NOMO-1 treated with dmso at 0.1 percent for 144 hours (cell line): ENCODE measurements around the gene F10.
A peak's percentile ranks its signal among the peaks of the same experiment; 100 is the strongest.

Experiments used
- DNase-seq: peaks from one replicate; lab custom pipeline; 2025; ENCODE audit not compliant: unreplicated experiment; lab: John Stamatoyannopoulos, UW

The F10 gene

DNA sequence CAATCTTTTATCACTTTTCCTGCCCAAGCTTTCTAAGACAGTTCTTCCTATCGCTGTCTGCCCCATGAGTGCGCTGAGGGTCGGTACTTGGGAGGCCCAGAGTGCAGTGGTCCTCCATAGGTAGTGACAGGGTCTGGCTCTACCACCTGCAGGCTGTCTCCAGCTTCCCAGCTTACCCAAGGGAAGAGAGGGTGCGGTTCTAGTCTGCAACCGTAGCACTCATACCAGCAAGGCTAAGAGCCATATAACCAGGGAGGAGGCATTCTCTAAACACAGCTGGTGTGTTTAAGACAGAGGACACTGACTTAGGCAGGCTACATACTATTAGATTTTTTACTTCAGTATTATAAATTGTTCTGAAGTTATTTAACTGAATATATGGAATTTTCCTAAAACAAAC, 44.1 kb downstream of the F10 start:
- no peak for DNase-seq

DNA sequence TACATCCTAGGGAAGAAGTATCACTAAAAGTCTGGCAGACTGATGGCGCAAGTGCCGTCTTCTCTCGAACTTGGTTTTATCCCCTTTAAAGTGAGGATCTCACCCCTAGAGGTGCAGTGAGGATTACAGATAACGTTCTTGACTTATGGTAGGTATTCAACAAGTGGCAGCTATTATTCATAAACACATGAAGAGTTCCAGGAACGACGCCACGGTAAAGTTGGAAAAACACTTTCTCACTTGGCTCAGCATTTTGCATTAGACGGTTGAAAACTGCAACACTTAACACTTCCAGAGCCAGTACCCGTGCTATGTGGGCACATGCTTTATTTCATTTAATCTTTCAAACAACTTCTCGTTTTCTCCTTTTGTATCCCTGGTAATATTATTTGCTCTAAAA, 44.6 kb downstream of the F10 start:
- no peak for DNase-seq

DNA sequence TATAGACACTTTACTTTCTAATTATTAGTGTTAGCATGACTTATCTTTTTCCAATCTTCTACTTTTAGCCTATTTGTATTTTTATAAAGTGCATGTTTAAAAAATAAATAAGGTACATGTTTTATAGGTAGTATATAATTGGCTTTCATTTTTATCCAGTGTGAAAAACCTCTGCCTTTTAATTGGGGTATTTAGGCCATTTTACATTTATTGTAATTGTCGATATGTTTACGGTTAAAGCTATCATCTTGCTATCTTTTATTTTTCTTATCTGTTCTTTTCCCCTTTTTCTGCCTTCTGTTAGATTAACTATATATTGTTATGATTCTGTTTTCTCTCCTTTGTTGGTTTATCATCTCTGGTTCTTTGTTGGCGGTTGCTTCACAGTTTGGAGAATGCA, 45.0 kb downstream of the F10 start:
- no peak for DNase-seq

DNA sequence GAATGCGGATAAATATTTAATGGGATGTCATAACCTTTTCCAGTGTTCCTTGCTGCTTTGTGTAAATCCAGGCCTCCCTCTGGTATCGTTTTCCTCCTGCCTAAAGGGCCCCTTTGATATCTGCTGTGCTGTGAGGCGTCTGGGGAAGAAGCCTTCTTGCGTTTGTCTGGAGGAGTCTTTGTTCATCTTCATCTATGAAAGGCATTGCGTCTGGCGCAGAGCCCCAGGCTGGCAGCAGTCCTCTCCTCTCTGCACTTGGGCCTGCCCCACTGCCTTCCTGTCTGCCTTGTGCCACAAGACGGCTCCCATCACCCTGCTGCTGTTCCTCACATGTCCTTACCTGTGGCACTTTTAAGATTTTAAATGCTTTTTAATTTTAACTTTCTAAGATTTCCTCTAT, 45.6 kb downstream of the F10 start:
- DNase-seq: no peak

DNA sequence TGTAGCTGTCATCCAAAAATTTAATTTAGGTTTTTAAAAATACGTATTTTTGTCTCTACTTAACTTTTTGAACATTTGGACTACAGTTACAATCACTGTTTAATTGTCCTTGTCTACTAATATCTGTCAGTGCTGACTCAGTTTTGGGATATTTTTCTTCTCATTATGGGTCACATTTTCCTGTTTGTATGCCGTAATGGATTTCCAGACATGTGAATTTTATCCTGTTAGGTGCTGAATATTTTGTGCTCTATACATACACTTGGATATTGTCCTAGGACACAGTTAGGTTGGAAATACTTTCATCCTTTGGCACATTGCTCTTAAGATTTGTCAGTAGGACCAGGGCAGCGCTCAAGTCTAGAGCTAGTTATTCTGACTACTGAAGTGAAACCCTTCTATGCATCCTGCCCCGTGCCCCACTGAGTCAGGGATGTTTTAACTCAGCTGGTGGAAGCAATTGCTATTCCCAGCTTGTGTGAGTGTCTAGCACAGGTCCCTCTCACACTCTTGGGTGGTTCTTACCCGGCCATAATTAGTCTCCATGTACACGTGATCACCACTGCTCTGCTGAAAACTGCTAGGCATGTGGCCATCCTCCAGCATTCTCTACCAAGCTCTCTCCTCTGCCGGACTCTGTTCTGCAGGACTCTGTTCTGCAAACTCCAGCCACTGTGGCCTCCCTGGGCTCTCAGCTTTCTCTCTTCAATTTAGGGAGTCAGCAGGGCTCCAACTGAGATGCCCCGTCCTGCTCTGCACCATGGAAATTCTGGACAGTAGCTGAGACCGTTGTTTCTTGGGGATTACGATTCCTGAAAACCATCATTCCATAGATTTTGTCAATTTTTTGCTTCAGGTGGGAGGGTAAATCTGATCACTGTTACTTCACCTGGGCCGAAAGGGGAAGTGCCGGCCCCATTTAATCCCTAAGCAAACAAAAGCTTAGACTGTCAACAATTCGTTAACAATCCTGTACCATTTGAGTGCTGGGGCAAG, 47.0 kb downstream of the F10 start:
- DNase-seq: no peak

DNA sequence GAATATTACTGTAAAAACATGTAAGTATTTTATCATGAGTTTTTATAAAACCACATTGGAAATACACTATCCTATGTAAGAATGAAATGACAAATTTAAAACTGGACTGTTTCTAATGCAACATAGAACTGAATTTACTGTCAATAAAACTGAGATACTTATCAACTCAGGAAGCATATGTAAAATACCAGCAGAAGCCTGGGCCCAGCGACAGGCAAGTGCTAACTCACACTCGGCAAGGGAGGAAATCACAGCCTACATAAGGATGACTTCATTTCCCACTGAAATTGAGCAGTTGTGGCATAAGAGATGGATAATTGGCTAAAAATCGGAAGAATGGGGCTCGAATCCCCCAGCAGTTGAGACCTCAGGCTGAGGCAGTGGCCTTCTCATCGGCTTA, 47.9 kb downstream of the F10 start:
- no peak for DNase-seq

DNA sequence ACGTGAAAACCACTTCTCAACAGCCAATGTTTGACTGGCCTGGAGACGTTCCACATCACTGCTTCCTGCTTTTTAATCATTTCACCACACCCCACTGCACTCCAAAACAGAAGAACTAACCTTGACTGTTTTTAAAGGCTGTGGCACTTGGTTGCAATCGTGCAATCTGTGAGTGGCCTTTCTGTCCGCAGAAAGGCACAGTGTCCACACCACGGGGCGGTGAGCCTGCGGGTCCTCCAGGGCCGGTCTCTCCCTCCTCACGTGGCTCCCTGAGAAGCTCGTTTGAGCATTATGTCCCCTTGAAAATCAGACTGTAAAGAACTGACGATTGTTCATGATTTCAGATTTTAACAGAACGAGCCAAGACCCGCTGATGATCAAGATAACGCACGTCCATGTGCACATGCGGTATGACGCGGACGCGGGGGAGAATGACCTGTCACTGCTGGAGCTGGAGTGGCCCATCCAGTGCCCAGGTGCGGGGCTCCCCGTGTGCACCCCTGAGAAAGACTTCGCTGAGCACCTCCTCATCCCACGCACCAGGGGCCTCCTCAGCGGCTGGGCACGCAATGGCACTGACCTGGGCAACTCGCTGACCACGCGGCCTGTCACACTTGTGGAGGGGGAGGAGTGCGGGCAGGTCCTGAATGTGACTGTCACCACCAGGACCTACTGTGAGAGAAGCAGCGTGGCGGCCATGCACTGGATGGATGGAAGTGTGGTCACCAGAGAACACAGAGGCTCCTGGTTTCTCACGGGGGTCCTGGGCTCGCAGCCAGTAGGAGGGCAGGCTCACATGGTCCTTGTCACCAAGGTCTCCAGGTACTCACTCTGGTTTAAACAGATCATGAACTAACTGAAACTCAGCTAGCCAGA, 48.9 kb downstream of the F10 start:
- no peak for DNase-seq

DNA sequence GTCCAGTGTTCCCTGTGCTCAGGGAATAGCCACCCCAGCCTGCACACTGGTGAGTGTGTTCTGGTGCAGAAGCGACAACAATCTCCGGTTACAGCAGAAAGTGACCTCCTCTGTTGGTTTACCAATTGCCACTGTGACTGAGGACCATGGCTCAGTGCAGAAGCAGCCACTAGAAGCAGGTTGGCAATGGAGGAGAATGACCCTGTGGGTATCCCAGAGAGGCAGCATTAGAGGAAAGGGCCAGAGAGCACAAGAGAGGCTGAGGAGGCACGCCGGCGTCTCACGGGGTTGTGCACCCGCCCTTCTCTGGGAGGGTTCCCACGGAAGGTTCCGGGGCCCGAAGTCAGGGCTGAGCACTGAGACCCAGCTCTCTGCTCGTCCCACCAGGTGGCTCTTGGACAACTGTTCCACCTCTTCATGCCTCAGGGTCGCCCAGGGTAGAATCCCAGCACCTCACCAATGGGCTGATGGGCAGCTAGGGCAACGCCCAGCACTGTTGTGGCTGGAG, 49.9 kb downstream of the F10 start:
- no peak for DNase-seq

DNA sequence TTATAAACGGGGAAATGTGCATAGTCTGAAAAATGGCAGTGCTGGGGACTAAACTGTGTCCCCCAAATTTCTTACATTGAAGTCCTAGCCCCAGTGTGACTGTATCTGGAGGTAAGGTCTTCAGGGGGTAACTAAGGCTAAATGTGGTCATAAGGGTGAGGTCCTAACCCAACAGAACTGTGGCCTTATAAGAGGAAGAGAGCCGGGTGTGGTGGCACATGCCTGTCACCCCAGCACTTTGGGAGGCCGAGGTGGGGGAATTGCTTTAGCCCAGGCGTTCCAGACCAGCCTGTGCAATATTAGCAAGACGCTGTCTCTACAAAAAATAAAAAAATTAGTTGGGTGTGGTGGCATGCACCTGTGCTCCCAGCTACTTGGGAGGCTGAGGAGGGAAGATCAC, 53.7 kb downstream of the F10 start:
- DNase-seq: no peak

DNA sequence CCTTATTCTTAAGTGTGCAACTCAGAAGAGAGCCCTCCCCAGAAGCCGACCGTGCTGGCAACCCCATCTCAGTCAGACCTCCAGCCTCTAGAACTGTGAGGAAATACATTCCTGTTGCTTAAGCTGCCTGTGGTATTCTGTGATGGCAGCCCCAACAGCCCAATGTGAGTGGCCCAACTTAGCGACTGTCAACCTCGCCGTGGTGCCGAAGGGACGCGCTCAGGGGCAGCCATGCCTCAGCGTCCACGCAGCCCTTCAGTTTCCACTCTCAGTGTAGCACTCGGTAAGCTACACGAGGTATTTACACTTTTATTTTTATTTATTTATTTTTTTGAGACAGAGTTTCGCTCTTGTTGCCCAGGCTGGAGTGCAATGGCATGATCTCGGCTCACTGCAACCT, 54.2 kb downstream of the F10 start:
- no peak for DNase-seq

DNA sequence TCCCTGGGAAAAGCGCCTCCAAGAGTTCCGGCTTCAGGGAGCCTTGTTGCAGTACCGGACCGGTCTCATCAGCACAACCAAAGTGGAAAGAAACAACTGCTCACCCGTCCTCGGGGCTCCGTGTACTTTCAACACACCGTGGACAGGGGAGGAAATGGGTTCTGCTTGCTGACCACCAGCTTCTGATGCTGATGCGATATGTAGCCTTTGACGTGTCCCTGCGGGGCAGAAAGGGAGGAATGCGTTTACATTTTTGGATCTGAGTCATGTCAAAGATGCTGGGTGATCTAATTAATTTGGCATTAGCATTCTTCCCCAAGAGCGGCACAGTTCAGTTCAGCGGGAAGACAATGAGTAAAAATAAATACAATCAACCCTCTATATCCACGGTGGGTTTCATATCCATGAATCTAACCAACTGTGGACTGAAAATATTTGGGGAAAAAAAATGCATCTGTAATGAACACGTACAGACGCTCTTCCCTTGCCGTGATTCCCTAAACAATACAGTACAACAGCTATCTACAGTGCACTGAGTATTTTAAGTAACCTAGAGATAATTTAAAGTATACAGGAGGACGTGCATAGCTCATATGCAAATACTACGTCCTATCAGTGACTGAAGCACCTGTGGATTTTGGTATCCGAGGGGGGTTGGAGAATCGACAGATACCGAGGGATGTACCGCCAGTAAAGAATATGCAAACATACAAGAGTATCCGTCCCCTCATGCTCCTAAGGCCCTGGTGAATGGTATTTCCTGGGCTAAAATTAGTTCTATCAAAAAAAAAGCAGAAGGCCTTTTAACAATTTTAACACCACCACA, 55.7 kb downstream of the F10 start:
- DNase-seq: no peak

DNA sequence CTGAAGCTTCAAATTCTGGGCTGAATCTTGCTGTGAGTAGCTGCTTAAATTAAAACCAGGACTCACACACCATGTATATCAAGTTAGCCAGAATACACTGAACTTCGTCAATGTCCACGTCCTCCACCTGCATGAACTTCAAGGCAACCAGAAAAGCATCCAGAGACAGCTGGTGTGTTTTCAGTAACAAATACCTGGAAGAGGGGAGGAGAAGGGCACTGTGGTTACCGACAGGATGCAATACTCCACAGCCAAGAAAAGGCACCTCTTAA, 56.2 kb downstream of the F10 start:
- DNase-seq: no peak

DNA sequence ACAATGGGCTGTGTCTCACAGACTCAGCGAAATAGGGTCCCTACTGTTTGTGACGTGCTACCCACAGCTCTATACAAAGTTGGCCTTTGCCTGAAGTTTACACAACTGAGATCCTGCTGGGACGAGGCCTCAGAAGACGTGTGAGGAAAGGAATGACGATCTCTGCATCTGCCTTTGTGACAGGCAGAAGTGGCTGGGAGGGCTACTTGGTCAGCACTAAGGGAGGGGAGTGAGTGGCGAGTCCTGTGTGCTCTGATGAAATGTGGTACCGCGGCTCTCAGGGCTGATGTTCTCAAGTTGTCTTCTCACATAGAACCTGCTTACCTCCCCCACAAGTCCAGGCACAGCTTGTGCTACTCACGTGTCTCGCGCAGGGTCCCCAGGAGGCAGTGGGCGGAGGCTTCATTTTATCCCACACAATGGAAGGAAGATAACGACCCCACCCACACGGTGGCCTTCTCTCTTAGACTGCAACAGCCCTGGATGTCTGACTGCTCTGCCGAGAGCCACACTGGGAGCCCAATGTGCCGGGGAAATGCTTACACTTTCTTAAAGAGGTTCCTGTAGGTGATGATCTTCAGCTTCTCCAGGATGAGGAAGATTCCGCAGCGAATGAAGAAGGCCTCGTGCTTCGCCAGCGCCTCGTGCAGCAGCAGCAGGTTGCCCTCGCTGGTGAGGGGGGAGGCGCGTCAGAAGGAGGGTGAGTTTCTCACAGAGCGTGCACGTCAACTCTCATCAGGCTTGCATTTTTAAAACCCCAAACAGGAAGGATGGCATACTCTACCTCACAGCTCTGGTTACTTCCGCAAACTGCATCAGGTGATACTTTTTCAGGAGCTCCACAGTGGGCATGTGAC, 57.0 kb downstream of the F10 start:
- no peak for DNase-seq

DNA sequence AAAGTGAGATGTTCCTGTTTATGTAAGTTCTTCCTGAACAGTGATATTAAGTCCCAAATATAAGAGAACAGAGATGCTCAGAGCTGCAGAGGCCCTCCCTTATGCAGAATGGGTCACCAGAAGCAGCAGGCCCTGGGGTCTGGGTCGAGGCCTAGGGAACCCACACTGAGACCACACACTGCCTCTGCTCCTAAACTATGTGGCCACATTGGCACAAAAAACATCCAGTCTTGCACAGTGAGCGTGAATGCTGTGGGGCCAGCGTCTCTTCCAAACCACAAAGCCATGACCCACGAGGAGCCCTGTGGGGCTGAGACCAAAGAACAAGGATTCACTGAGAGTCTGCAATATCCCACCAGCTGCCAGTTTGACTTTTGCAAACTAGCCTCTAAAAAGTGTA, 59.4 kb downstream of the F10 start:
- DNase-seq: no peak

DNA sequence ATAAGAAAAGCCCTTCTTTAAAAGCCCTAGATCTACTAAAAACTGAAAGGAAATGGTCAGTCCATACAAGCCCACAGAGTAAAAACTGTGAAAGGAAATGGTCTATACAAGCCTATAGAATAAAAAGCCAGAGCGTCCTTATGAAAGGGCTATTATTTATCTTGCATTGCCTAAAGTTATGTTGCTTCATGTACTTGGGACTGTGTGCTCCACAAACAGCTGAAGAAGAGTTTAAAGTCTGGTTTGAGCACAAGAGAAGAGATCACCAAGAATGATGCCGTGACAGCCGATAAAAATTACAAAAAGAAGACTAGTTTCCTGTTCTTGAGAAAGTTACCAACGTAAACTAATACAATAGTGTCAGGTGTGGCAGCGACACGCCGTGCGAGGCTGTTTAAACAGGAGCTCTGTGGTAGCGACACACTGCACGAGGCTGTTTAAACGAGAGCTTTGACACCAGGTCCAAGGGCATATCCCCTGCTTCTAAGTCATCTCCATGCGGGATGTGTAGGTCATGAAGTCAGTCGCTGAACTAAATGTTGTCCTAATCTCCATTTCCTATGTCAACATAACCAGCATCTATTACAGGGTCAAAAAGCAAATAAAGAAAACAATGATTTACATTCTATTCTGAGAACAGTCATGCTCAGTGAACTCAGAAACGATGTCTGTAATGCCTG, 61.0 kb downstream of the F10 start:
- no peak for DNase-seq

DNA sequence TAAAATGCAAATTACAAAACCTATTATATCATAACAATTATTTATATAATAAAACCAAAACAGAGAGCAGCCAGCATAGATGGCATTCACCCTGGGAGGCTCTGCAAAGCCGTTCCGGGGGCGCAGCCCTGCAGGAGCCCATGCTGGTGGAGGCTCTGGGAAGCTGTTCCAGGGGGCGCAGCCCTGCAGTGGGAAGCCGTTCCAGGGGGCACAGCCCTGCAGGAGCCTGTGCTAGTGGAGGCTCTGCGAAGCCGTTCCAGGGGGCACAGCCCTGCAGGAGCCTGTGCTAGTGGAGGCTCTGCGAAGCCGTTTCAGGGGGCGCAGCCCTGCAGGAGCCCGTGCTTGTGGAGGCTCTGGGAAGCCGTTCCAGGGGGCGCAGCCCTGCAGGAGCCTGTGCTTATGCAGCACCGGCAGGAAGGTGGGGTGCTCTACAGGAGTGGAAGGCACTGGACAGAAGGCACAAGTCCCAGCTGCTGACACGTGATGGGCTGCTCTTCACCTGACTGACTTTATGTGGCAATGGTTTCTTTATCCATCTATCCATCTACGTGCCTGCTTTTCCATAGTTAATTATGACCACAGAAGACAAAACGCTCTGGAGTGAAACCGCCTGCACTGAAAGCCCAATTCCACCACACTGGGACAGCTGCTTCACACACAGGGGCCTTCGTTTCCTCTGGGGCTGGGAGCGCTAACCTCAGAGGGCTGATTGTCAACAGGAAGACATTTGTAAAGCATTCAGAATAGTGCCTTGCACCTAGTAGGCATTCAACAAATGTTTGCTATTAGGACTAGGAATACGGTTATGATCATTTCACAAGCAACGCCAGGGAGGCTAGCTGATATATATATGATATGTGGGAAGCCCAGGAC, 62.2 kb downstream of the F10 start:
- DNase-seq: no peak

DNA sequence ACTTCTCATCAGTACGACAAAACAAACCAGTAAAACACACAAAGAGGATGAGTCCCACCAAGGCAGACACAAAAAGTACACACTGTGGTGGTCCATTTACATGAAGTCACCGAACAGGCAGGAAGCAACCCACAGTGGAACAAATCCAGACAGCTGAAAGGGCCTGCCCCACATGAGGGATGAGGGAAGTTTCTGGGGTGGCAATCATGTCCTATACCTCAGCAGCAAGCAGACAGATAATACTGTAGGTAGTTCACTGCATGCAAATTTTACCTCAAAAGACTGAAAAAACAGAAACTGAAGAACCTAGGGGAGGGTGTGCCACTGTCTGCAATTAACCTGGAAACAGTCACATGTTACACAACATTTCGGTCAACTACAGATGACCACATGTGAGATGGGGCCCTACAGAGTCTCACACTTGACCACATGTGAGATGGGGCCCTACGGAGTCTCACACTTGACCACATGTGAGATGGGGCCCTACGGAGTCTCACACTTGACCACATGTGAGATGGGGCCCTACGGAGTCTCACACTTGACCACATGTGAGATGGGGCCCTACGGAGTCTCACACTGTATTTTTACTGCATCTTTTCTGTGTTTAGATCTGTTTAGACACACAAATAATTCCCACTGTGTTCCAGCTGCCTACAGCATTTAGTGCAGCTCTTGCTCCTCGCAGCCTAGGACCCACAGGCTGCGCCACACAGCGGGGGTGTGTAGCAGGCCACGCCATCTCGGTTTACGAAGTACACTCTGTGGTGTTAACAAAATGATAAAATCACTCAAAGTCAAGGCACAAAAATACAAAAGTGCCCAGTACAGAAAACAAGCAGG, 63.7 kb downstream of the F10 start:
- DNase-seq: no peak

DNA sequence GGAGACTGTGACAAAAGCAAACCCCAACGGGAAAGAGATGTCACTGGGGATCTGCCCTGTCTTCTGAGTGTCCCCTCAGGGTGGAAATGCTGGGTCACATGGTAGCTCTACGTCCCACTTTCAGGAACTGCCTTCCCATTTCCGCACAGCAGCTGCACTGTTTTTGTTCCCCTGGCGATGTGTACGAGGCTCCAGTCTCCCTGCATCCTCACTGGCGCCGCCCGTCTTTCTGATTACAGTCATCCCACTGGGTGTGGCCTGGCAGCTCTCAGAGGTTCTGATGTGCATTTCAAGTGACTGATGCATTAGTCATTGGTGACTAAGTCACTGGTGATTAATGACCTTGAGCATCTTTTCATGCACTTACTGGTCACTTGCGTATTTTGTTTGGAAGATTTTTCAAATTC, 64.7 kb downstream of the F10 start:
- DNase-seq: peak; percentile 69
